SK-N-SH (cell line): ENCODE data around the gene HIPK1. TPM values are rescaled to one million over a fixed set of nuclear protein-coding genes. Genes with fewer than 3 reads are reported as not detected.
A peak's percentile ranks its signal among the peaks of the same experiment; 100 is the strongest.

ENCODE experiments used
- CTCF ChIA-PET: fragments of 300-600, 350-600 bp; formaldehyde crosslinking; extraction: SDS; loops from one replicate; lab custom pipeline; 2021; lab: Yijun Ruan, JAX
- POLR2A ChIA-PET: fragments of 350-600 bp; sonication (Branson Sonifier 250); formaldehyde crosslinking; extraction: SDS; loops from one replicate; lab custom pipeline; 2020; ENCODE audit warnings: antibody characterized with exemption, inconsistent platforms; lab: Yijun Ruan, JAX
- DNase-seq: peaks from one replicate; pipeline ENCODE4 v3.0.0; 2012
- H2AFZ ChIP-seq: fragments of 200-600 bp; sonication (generic); 2 replicates; pipeline ENCODE4 v1.8.1; 2016; ENCODE audit warnings: antibody characterized with exemption, mild to moderate bottlenecking, low read depth
- H3F3A ChIP-seq: fragments of 200-600 bp; sonication (generic); replicated peaks from 2 replicates; pipeline ENCODE3; 2016; ENCODE audit warnings: antibody characterized with exemption, mild to moderate bottlenecking; ENCODE audit not compliant: insufficient read depth
- H3K27ac ChIP-seq, 2 experiments: fragments of 200-500 bp in 1 of 2; fragments of 200-600 bp in 1 of 2; sonication (Bioruptor generic) in 1 of 2; sonication (generic), shearing (Covaris generic) in 1 of 2; 2 replicates each; pipeline versions ENCODE4 v1.5.1 to v1.6.1; 2014 to 2016; ENCODE audit warnings: low read depth in 2 of 2, inconsistent platforms in 1 of 2, low read length in 1 of 2, mild to moderate bottlenecking in 1 of 2, mixed read lengths in 1 of 2
- H3K27me3 ChIP-seq: fragments of 200-600 bp; sonication (generic), shearing (Covaris generic); 2 replicates; pipeline ENCODE4 v1.6.1; 2016; ENCODE audit warnings: mixed run types; ENCODE audit not compliant: insufficient read depth
- H3K36me3 ChIP-seq, 2 experiments: fragments of 200-500 bp in 1 of 2; fragments of 200-600 bp in 1 of 2; sonication (Bioruptor generic) in 1 of 2; sonication (generic) in 1 of 2; replicated peaks in 1 of 2; 2 replicates each; pipeline versions ENCODE3 to v1.5.1; 2014 to 2016; ENCODE audit warnings: low read length in 1 of 2, mild to moderate bottlenecking in 1 of 2; ENCODE audit not compliant: insufficient read depth in 2 of 2, control insufficient read depth in 1 of 2
- H3K4me1 ChIP-seq, 2 experiments: fragments of 200-500 bp in 1 of 2; fragments of 200-600 bp in 1 of 2; sonication (Bioruptor generic) in 1 of 2; sonication (generic), shearing (Covaris generic) in 1 of 2; 2 replicates each; pipeline versions ENCODE4 v1.5.1 to v1.6.1; 2014 to 2016; ENCODE audit warnings: low read depth in 1 of 2, low read length in 1 of 2, mixed run types in 1 of 2; ENCODE audit not compliant: insufficient read depth in 2 of 2, control insufficient read depth in 1 of 2
- H3K4me2 ChIP-seq: fragments of 200-600 bp; sonication (generic), shearing (Covaris generic); 2 replicates; pipeline ENCODE4 v1.6.1; 2017; ENCODE audit warnings: mixed run types
- H3K4me3 ChIP-seq, 2 experiments: fragments of 200-500 bp in 1 of 2; fragments of 200-600 bp in 1 of 2; sonication (Bioruptor generic) in 1 of 2; sonication (generic), shearing (Covaris generic) in 1 of 2; 2 replicates each; pipeline versions ENCODE4 v1.5.1 to v1.8.1; 2014 to 2016; ENCODE audit warnings: low read depth in 2 of 2, inconsistent platforms in 1 of 2, low read length in 1 of 2, mild to moderate bottlenecking in 1 of 2, mixed read lengths in 1 of 2, moderate library complexity in 1 of 2
- H3K79me2 ChIP-seq: fragments of 200-600 bp; sonication (generic); 2 replicates; pipeline ENCODE4 v1.8.1; 2017; ENCODE audit warnings: mild to moderate bottlenecking; ENCODE audit not compliant: insufficient read depth
- H3K9ac ChIP-seq: fragments of 200-600 bp; sonication (generic); 2 replicates; pipeline ENCODE4 v1.6.1; 2017; ENCODE audit warnings: mixed run types
- H3K9me2 ChIP-seq: fragments of 200-600 bp; sonication (generic); 2 replicates; pipeline ENCODE4 v1.6.1; 2017; ENCODE audit warnings: mixed run types
- H3K9me3 ChIP-seq: fragments of 200-600 bp; sonication (generic); 2 replicates; pipeline ENCODE4 v1.6.1; 2017; ENCODE audit warnings: mixed run types, mild to moderate bottlenecking, moderate library complexity
- H4K20me1 ChIP-seq: fragments of 200-600 bp; sonication (generic); 2 replicates; pipeline ENCODE4 v1.6.1; 2017; ENCODE audit warnings: mild to moderate bottlenecking, mixed run types; ENCODE audit not compliant: insufficient read depth
- CHD2 ChIP-seq: fragments of 150-350 bp; IDR thresholded peaks from 2 replicates; pipeline ENCODE4 v1.6.1; 2018; ENCODE audit warnings: low read length; ENCODE audit not compliant: partially characterized antibody
- ELF1 ChIP-seq: IDR thresholded peaks from 2 replicates; pipeline ENCODE4 v1.4.0; 2012
- EP300 ChIP-seq, 2 experiments: IDR thresholded peaks; 2 replicates each; pipeline versions ENCODE4 v1.4.0 to v1.6.1; 2012; ENCODE audit warnings: borderline replicate concordance in 1 of 2, low read depth in 1 of 2, low read length in 1 of 2
- EZH2phosphoT487 ChIP-seq: fragments of 200-600 bp; sonication (generic); IDR thresholded peaks from 2 replicates; pipeline ENCODE4 v1.6.1; 2017; ENCODE audit warnings: low read depth, mixed run types, mild to moderate bottlenecking, antibody characterized with exemption, moderate library complexity, borderline replicate concordance
- FOSL2 ChIP-seq: IDR thresholded peaks from 2 replicates; pipeline ENCODE4 v1.4.0; 2012; ENCODE audit warnings: low read depth, mild to moderate bottlenecking, moderate library complexity, borderline replicate concordance
- FOXJ3 ChIP-seq: sonication (generic); formaldehyde crosslinking; IDR thresholded peaks from 2 replicates; pipeline ENCODE4 v1.5.1; 2020; ENCODE audit warnings: mild to moderate bottlenecking, missing genetic modification reagents
- FOXM1 ChIP-seq: IDR thresholded peaks from 2 replicates; pipeline ENCODE4 v1.4.0; 2012; ENCODE audit warnings: low read depth, mild to moderate bottlenecking
- GABPA ChIP-seq: IDR thresholded peaks from 2 replicates; pipeline ENCODE4 v1.4.0; 2012; ENCODE audit warnings: low read depth, mild to moderate bottlenecking
- GATA2 ChIP-seq: sonication (generic); formaldehyde crosslinking; IDR thresholded peaks from 2 replicates; pipeline ENCODE4 v1.5.0; 2020; ENCODE audit warnings: mild to moderate bottlenecking, missing genetic modification reagents
- JUND ChIP-seq: IDR thresholded peaks from 2 replicates; pipeline ENCODE4 v1.4.0; 2012
- MEF2A ChIP-seq: IDR thresholded peaks from 2 replicates; pipeline ENCODE4 v1.4.0; 2012; ENCODE audit warnings: low read depth, borderline replicate concordance
- MXI1 ChIP-seq: IDR thresholded peaks from 2 replicates; pipeline ENCODE4 v1.6.1; 2012; ENCODE audit warnings: mild to moderate bottlenecking, low read depth, low read length, improper control_type of control experiment
- NRF1 ChIP-seq: IDR thresholded peaks from 2 replicates; pipeline ENCODE4 v1.6.1; 2012; ENCODE audit warnings: low read depth, mild to moderate bottlenecking, low read length
- PBX3 ChIP-seq: IDR thresholded peaks from 2 replicates; pipeline ENCODE4; 2012
- RAD21 ChIP-seq: IDR thresholded peaks from 2 replicates; pipeline ENCODE4 v1.6.1; 2012; ENCODE audit warnings: mild to moderate bottlenecking, low read length
- RCOR1 ChIP-seq: fragments of 150-350 bp; IDR thresholded peaks from 2 replicates; pipeline ENCODE4 v1.6.1; 2017; ENCODE audit warnings: antibody characterized with exemption, low read length
- REST ChIP-seq: IDR thresholded peaks from 2 replicates; pipeline ENCODE4 v1.6.1; 2012; ENCODE audit warnings: mild to moderate bottlenecking, low read depth, low read length, moderate library complexity
- RFX5 ChIP-seq: IDR thresholded peaks from 2 replicates; pipeline ENCODE4 v1.6.1; 2012; ENCODE audit warnings: mild to moderate bottlenecking, improper control_type of control experiment, low read length
- RXRA ChIP-seq: IDR thresholded peaks from 2 replicates; pipeline ENCODE4 v1.4.0; 2012; ENCODE audit warnings: low read depth, mild to moderate bottlenecking, borderline replicate concordance
- SMC3 ChIP-seq: IDR thresholded peaks from 2 replicates; pipeline ENCODE4 v1.6.1; 2012; ENCODE audit warnings: low read depth, low read length, improper control_type of control experiment
- TAF1 ChIP-seq: IDR thresholded peaks from 2 replicates; pipeline ENCODE4 v1.6.1; 2012; ENCODE audit warnings: low read depth, mild to moderate bottlenecking, low read length, moderate library complexity, borderline replicate concordance
- TCF12 ChIP-seq: IDR thresholded peaks from 2 replicates; pipeline ENCODE4 v1.4.0; 2012
- TEAD4 ChIP-seq: IDR thresholded peaks from 2 replicates; pipeline ENCODE4 v1.4.0; 2012; ENCODE audit warnings: mild to moderate bottlenecking, borderline replicate concordance; ENCODE audit not compliant: insufficient read depth
- WGBS: methylation state at CpG from one replicate; pipeline ENCODE4 v1.1.6; 2017; ENCODE audit warnings: low lambda C conversion rate; 5-methylcytosine and 5-hydroxymethylcytosine counted together
- polyA plus RNA-seq, 3 experiments: library from polyadenylated mRNA; depleted of rRNA; stranded (reverse); fragments of >200 nt; gene quantifications; 2 replicates each; pipeline ENCODE4 v1.2.3, GENCODE V29; 2012
- TF ChIP-seq, protein P1 (sequence below): IDR thresholded peaks from 2 replicates; pipeline ENCODE4 v1.4.0; 2012; ENCODE audit warnings: low read depth
- TF ChIP-seq, protein P2 (sequence below): fragments of 200-600 bp; sonication (generic); IDR thresholded peaks from 2 replicates; pipeline ENCODE4 v1.6.1; 2017; ENCODE audit warnings: antibody characterized with exemption, mild to moderate bottlenecking, moderate library complexity
- TF ChIP-seq, protein P3 (sequence below): IDR thresholded peaks from 2 replicates; pipeline ENCODE4 v1.4.0; 2012; ENCODE audit warnings: low read depth, borderline replicate concordance

HIPK1 gene
- 7.1 and 10.1 TPM in 2 replicates for polyA plus RNA-seq (2012; rRNA removed)
- 7.2 and 8.1 TPM in 2 replicates for polyA plus RNA-seq (2012; cell fraction: cytosol; rRNA removed)
- 10.4 and 18.9 TPM in 2 replicates for polyA plus RNA-seq (2012; cell fraction: nucleus; rRNA removed)

GRCh38 chr1:113928941-113929749 lies at the start of gene HIPK1:
Gene HIPK1 (plus strand): TSS chr1:113929324.
- Histone ChIP-seq H2AFZ (peak within 1 kb of the TSS; percentile 98), H3K9me2 (no peaks in the 10 kb centered on the region), H4K20me1 (peaks cover 35% of the 10 kb centered on the region), H3K36me3 (no peaks in the 10 kb centered on the region), H3K27me3 (no peaks in the 10 kb centered on the region), H3K9me3 (no peaks in the 10 kb centered on the region), H3F3A (no peaks in the 10 kb centered on the region), H3K4me1 (peaks cover 8 to 22% of the 10 kb centered on the region in 2 experiments), H3K4me2 (peak within 1 kb of the TSS; percentile 95), H3K27ac (peak within 1 kb of the TSS; percentile 86 to 89), H3K79me2 (peaks cover 48% of the 10 kb centered on the region), H3K4me3 (peak within 1 kb of the TSS; percentile 93 to 99), H3K9ac (peak within 1 kb of the TSS; percentile 98)
- POLR2A ChIA-PET = interaction anchor here (0.8 to 2.9 kb wide), 3 partner anchors 24 to 170 kb away, joined by 3 to 21 read pairs (median 4); partner anchors contain the start of genes AP4B1, DCLRE1B, PHTF1 and RSBN1
- 3% methylated on average over 14 of the region's 61 CpGs for WGBS
- CTCF ChIA-PET = interaction anchor here (0.7 to 3.2 kb wide), 9 partner anchors 10 to 354 kb away, joined by 3 to 19 read pairs (median 4); partner anchors contain the start of genes AP4B1, DCLRE1B and RSBN1
- peak; percentile 95 for DNase-seq
- TF ChIP-seq TEAD4 (no peak), GATA2 (CRISPR knock-in tag) (peak; percentile 44; the same call in 1 of the 2 replicates), NRF1 (no peak), GABPA (peak; percentile 83), EZH2phosphoT487 (no peak), TAF1 (peak; percentile 67), JUND (no peak), ELF1 (peak; percentile 100), RXRA (no peak), TCF12 (no peak), PBX3 (peak; percentile 51; the same call in 1 of the 2 replicates), RCOR1 (no peak; the same call in 1 of the 2 replicates), EP300 (IDR thresholded peaks at IDR 0.05; ENCODE audit: borderline replicate concordance in 1 of 2, low read depth in 1 of 2, low read length in 1 of 2) (peak; percentile 41 to 45; a peak in 1 of 4 replicates), FOXM1 (no peak), REST (no peak), CHD2 (peak; percentile 88), MXI1 (peak; percentile 86), FOSL2 (no peak), FOXJ3 (CRISPR knock-in tag) (peak; percentile 69), MEF2A (no peak), RAD21 (no peak; the same call in 1 of the 2 replicates), RFX5 (peak; percentile 61; the same call in 1 of the 2 replicates), SMC3 (peak; percentile 15; the same call in 1 of the 2 replicates)
- TF ChIP-seq, protein P1, sequence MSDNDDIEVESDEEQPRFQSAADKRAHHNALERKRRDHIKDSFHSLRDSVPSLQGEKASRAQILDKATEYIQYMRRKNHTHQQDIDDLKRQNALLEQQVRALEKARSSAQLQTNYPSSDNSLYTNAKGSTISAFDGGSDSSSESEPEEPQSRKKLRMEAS = peak; percentile 80
- TF ChIP-seq, protein P2, sequence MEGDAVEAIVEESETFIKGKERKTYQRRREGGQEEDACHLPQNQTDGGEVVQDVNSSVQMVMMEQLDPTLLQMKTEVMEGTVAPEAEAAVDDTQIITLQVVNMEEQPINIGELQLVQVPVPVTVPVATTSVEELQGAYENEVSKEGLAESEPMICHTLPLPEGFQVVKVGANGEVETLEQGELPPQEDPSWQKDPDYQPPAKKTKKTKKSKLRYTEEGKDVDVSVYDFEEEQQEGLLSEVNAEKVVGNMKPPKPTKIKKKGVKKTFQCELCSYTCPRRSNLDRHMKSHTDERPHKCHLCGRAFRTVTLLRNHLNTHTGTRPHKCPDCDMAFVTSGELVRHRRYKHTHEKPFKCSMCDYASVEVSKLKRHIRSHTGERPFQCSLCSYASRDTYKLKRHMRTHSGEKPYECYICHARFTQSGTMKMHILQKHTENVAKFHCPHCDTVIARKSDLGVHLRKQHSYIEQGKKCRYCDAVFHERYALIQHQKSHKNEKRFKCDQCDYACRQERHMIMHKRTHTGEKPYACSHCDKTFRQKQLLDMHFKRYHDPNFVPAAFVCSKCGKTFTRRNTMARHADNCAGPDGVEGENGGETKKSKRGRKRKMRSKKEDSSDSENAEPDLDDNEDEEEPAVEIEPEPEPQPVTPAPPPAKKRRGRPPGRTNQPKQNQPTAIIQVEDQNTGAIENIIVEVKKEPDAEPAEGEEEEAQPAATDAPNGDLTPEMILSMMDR = no peak
- TF ChIP-seq, protein P3, sequence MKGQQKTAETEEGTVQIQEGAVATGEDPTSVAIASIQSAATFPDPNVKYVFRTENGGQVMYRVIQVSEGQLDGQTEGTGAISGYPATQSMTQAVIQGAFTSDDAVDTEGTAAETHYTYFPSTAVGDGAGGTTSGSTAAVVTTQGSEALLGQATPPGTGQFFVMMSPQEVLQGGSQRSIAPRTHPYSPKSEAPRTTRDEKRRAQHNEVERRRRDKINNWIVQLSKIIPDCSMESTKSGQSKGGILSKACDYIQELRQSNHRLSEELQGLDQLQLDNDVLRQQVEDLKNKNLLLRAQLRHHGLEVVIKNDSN = no peak
